ENCODE data around the gene RHBDL3.
"Not testable (repeated sequence)": the region's sequence is repeated elsewhere in the genome, so short reads cannot be mapped to it uniquely, and the experiment has no call there.

RHBDL3 gene

GRCh38 chr17:32265192-32265923 is at the start of gene RHBDL3:
TSS of gene RHBDL3 (plus strand) at chr17:32265832. CDS start at chr17:32266190, 358 bp downstream.
- no peak for DNase-seq (ENCODE audit: low read depth)

GRCh38 chr17:32222621-32223020 is 43.0 kb upstream of the RHBDL3 start:
- DNase-seq (ENCODE audit: low read depth) = no peak

GRCh38 chr17:32223703-32224102 is 41.9 kb upstream of the RHBDL3 start:
- no peak for DNase-seq (ENCODE audit: low read depth)

- no peak for DNase-seq (ENCODE audit: low read depth)
Measured at GRCh38 chr17:32226886-32227285, 38.7 kb upstream of the RHBDL3 start.

GRCh38 chr17:32227910-32228309 is 37.7 kb upstream of the RHBDL3 start:
- DNase-seq (ENCODE audit: low read depth) = no peak

- DNase-seq (ENCODE audit: low read depth) = no peak
Measured at GRCh38 chr17:32235588-32235987, 30.0 kb upstream of the RHBDL3 start.

- no peak for DNase-seq (ENCODE audit: low read depth)
Measured at GRCh38 chr17:32239456-32239855, 26.2 kb upstream of the RHBDL3 start.

- DNase-seq (ENCODE audit: low read depth) = no peak
Measured at GRCh38 chr17:32240750-32241149, 24.9 kb upstream of the RHBDL3 start.

- DNase-seq (ENCODE audit: low read depth) = no peak
Measured at GRCh38 chr17:32241640-32242039, 24.0 kb upstream of the RHBDL3 start.

GRCh38 chr17:32249475-32249874 is 16.2 kb upstream of the RHBDL3 start:
- no peak for DNase-seq (ENCODE audit: low read depth)

GRCh38 chr17:32253117-32253611 is 12.5 kb upstream of the RHBDL3 start:
- DNase-seq (ENCODE audit: low read depth) = no peak

- no peak for DNase-seq (ENCODE audit: low read depth)
Measured at GRCh38 chr17:32256012-32256700, 9.5 kb upstream of the RHBDL3 start.

- DNase-seq (ENCODE audit: low read depth) = no peak
Measured at GRCh38 chr17:32256701-32257019, 9.0 kb upstream of the RHBDL3 start.

GRCh38 chr17:32258383-32259140 is 7.1 kb upstream of the RHBDL3 start:
- no peak for DNase-seq (ENCODE audit: low read depth)

GRCh38 chr17:32259586-32259985 is 6.0 kb upstream of the RHBDL3 start:
- DNase-seq (ENCODE audit: low read depth) = no peak

GRCh38 chr17:32261417-32261736 is 4.3 kb upstream of the RHBDL3 start:
- no peak for DNase-seq (ENCODE audit: low read depth)

GRCh38 chr17:32261936-32262510 is 3.6 kb upstream of the RHBDL3 start:
- DNase-seq (ENCODE audit: low read depth) = no peak

GRCh38 chr17:32263515-32263914 is 2.1 kb upstream of the RHBDL3 start:
- DNase-seq (ENCODE audit: low read depth) = not testable (repeated sequence)

GRCh38 chr17:32264140-32264799 is 1.4 kb upstream of the RHBDL3 start:
- DNase-seq (ENCODE audit: low read depth) = no peak

- DNase-seq (ENCODE audit: low read depth) = no peak
Measured at GRCh38 chr17:32264823-32265191, 825 bp upstream of the RHBDL3 start.

- DNase-seq (ENCODE audit: low read depth) = no peak
Measured at GRCh38 chr17:32266051-32266388, 388 bp downstream of the RHBDL3 start.

Data from GM04503 (cell line).